GM18909 (cell line): Measurements from ENCODE around the gene PDLIM5.

Experiments
- ATAC-seq: cut with Tn5 transposase; IDR thresholded peaks from one replicate; pipeline ENCODE4 v1.9.1; 2021; ENCODE audit warnings: mild to moderate bottlenecking; ENCODE audit not compliant: unreplicated experiment, poor library complexity

PDLIM5 gene

DNA sequence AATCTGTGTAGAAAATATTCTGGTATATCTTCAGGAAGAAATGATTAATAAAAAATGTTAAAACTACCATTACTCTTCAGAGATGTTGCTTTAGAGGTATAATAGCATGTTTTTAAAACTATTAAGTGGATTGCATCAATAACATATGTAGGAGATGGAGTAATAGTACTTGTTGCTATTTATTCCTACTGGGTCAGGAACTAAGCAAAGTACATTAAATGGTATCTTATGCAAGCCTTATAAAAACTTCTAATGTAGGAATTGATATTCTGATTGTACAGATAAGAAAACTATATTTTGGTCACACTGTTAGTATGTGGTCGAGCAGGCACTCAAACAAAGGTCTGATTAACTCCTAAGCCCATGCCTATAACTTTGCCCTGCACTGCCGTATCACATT is 31.4 kb upstream of the PDLIM5 start:
- ATAC-seq, result no peak

DNA sequence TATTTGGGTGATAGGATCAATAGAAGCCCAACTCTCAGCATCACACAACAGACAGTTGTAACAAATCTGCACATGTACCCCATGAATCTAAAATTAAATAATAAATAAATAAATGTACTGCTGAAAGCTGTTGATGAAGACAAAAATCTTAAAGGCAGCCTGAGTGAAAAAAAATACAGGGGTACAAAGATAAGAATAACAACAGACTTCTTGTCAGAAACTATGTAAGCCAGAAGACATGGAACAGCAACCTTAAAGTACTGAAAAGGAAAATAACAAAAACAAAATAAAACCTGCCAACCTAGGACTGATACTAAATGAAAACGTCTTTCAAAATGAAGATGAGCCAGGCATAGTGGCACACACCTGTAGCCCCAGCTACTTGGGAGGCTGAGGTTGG is 25.0 kb upstream of the PDLIM5 start:
- no peak for ATAC-seq

DNA sequence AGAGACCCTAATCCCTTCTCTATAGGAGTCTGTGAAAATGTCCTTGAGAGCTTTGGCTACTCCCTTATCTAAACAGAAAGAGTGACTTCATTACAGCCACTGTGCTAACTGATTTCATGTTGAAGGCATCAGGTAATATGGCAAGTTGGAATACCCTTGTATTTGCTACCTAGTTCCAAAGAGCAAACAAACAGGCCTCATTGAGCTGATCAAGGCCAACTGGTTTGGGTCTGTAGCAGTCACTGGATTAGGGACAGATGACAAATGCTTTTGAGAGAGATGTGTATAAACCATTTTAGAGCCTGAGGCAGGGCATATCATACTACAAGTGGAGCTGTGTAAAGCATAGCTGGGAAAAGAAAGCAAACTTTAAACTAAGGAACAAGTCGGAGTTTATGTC is 22.9 kb upstream of the PDLIM5 start:
- ATAC-seq, result no peak

- no peak for ATAC-seq
Measured at GRCh38 chr4:94430406-94430805, 21.3 kb upstream of the PDLIM5 start.

- no peak for ATAC-seq
Measured at GRCh38 chr4:94431388-94431787, 20.4 kb upstream of the PDLIM5 start.

DNA sequence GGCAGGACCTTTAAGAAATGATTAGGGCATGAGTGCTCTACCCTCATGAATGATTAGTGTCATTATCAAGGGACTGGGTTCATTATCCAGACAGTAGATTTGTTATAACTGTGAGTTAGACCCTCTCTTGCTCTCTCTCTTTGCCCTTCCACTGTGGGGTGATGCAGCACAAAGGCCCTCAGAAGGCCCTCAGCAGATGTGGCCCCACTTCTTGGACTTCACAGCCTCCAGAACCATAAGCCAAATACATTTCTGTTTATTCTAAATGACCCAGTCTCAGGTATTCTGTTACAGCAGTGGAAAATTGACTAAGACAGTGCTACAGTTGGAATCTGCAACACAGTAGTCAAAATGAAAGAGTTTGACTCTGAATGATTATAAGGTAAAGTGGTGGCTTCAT is 17.2 kb upstream of the PDLIM5 start:
- no peak for ATAC-seq

DNA sequence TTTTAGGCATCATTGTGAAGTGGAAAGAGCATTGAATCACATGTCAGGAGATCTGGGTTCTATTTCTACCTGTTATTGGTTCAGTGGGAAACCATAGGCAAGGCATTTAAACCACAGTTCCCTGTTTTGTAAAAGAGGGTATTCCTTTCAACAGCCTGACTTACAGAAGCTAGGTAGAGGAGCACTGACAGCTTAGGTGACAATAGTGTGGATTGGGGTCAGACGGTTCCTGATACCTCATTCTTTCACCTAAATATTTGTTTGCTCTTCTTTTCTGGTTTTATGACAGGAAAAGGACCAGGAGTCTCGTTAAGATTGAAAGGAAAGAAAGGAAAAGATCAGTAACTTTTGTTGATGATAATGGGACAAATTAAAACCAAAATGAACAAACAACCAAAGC is 15.9 kb upstream of the PDLIM5 start:
- ATAC-seq, result no peak

GRCh38 chr4:94436512-94436911 is 15.2 kb upstream of the PDLIM5 start:
- no peak for ATAC-seq

DNA sequence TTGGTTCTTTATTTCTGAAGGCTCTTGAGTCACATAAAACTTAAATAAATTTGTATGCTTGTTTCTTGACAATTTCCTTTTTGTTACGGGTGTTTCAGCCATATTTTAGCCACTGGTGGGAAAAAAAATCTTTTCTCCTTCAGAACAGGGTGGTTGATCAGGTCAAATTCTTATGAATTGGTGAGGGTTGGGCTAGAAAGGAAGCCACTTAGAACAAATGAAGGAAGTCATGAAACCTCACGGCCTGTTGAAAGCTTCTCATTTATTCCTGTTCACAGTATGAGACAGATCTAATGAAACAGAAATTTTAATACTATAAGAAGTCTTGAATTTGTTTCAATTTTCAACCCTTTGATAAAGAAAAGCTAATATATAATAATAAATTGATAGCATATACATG is 12.1 kb upstream of the PDLIM5 start:
- no peak for ATAC-seq

- no peak for ATAC-seq
Measured at GRCh38 chr4:94441838-94442237, 9.9 kb upstream of the PDLIM5 start.

- no peak for ATAC-seq
Measured at GRCh38 chr4:94442251-94442650, 9.5 kb upstream of the PDLIM5 start.

- ATAC-seq, result no peak
Measured at GRCh38 chr4:94446386-94446785, 5.4 kb upstream of the PDLIM5 start.

DNA sequence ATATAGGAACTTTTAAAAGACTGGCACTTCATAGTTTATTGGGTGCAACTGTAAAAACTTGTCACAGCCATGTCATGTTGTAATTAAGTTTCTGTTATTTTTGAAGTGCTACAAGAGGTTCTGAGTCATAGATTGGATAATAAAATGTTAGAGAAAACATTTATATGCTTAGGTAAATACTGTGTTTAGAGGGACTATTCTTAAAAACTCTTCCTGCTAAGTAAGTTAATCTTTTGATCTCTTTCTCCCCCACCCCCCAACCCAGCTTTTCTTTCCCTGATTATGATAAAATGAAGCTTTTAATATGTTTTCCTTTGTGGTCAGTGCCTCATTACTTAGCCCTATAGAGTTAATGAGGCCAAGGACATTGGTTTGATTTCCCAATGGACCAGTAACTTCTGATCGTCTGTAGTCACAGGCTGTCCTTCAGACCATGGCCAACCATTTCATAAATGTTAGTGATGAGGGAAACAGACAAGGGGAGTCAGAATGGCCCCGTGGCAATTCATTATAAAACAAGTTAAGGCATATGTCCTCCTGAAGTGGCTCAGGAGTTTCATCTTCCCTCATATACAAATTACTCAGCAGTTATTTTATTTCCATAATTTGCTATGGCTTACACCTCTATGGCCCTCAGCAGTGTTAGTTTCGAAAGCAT is 3.9 kb upstream of the PDLIM5 start:
- no peak for ATAC-seq

DNA sequence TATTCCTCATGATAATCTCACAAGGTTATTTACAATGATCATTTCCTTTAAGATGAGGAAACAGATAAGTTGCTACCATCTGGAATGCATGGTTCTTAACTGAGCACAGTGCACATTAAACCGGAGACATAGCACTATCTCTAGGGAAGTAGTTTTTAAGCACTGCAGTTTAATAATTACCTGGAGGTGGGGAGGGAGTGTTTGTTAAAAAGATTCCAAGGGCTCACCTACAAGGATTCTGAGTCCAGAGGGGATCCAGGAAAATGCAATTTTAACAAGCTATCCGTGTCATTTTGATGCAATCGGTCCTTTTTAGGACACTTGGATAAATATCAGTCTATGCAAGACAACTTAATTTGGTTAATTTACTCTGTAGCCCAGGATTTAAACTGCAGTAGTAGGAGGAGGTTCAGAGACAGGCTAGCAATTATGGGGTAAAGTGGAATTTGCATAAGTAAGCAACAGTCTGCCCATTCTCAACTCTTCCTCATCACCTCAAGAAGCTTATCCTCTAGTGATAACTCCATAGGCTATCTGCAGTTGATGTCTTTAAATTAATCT is 2.8 kb upstream of the PDLIM5 start:
- no peak for ATAC-seq

DNA sequence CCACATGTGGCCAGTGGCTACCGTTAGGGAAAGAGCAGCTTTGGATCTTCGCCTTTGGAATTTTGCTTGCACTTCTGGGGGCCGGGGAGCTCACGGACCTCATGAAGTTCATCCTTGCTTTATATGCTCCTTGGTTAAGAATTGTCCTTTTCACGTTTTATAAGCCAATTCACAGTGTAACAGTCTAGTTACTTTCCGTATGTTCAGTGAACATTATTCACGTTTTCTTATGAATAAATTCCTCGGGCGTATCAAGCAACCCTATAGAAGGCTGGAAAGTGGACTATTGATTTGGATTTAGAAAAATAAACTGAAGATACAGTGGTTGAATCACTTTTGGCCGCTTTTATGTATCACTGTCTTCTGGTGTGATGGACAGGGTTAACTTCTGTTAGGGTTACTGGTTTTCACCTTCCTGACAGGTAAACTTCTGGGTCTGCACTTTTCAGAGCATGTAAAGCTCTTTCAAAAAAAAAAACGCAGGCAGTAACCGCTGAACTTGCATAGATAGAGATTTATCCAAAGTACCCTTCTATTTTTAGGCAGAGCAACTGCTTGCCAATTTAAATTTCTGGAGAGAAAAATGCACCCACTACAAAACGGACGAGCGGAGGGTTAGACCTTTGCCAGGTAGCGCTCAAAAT is 569 bp upstream of the PDLIM5 start:
- no peak for ATAC-seq

- peak; percentile 18 for ATAC-seq
Measured at GRCh38 chr4:94452476-94453371, 982 bp downstream of the PDLIM5 start.

DNA sequence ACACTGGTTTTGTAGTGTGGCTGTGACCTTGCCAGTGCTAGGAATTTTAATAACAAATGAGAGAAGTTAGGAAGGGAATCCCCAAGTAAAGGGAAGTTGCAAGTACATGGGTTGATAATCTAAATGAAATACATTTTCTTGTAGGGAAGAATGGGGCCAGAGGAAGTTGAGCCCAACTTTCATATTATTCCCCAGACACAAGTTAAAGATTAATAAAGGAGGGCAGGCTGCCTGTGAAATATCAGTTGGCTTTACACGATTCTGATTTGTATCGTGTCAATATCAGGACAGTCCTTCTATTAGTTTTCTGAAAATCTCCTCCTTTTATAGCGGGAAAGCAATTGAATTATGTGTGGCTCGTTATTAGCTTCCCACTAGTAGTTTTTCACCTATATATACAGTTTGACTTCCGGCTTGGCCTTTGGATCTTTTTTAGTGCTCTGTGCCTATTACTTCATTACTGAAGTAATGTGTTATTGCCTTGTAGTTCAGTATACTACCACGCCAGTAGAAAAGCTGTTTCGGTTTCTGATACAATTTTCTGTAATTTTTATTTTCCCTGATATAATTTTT is 1.7 kb downstream of the PDLIM5 start:
- ATAC-seq, result no peak

- no peak for ATAC-seq
Measured at GRCh38 chr4:94454405-94454804, 2.7 kb downstream of the PDLIM5 start.

DNA sequence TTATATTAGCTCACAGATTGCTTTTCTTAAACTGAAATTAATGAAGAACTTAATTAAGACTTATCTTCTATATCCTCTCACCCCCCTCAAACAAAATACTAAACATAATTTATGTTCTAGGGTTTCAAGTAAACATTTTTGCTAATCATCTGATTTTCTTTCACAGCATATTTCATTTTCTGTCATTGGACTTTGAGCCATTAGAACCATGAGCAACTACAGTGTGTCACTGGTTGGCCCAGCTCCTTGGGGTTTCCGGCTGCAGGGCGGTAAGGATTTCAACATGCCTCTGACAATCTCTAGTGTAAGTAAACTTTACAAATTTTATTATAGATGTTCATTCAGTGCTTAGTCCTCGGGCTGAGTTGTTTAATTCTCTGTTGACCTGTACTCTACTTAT is 3.3 kb downstream of the PDLIM5 start:
- no peak for ATAC-seq

DNA sequence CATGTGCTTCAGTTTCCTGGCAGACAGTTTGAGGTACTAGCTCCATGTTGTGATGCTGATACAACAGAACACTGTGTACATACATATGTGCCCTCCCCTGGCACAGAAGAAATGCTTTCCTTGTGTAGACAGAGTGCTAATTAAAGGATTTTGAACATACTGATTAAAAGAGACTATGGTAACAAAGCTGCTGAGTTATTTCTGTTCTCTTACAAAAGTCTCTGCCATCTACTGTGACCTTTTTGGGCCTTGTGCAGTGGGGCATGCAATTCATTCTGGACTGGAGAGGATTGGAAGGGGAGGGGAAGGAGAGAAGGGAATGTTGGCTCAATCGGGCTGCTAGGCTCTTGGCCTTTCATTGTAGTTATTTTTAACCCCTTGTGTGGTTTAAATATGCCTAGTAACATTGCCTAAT is 6.0 kb downstream of the PDLIM5 start:
- ATAC-seq, result no peak

- no peak for ATAC-seq
Measured at GRCh38 chr4:94458682-94459081, 6.9 kb downstream of the PDLIM5 start.
